AG09319 (cell line): Measurements from ENCODE around the gene SORCS1.

ENCODE experiments used
- DNase-seq: peaks from one replicate; pipeline ENCODE4 v3.0.0-alpha.2; 2010; ENCODE audit warnings: low read depth; ENCODE audit errors: extremely low read depth
- TF ChIP-seq, protein P1 (sequence below): IDR thresholded peaks from 2 replicates; pipeline ENCODE4 v1.5.1; 2011; ENCODE audit warnings: low read depth, mild to moderate bottlenecking, inconsistent platforms, low read length, moderate library complexity

SORCS1 gene

DNA sequence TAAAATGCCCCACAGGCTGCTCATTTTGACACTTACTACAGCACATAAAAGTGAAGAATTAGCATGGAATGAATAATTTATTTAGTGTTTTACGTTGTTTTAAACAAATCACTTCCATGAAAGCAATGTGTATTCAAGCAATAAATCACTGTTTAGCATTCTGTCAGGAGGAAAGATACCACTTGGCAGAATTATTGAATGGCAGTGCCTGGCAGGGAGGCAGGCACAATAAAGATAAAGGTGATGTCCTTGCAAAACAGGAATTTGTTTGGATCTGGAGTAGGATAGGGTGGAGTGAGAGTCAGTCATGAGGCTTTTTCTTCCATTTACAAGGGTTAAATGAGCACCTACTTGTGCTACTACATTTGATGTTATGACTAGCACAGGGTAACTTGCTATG lies 190.8 kb downstream of the SORCS1 start:
- TF ChIP-seq, protein P1, sequence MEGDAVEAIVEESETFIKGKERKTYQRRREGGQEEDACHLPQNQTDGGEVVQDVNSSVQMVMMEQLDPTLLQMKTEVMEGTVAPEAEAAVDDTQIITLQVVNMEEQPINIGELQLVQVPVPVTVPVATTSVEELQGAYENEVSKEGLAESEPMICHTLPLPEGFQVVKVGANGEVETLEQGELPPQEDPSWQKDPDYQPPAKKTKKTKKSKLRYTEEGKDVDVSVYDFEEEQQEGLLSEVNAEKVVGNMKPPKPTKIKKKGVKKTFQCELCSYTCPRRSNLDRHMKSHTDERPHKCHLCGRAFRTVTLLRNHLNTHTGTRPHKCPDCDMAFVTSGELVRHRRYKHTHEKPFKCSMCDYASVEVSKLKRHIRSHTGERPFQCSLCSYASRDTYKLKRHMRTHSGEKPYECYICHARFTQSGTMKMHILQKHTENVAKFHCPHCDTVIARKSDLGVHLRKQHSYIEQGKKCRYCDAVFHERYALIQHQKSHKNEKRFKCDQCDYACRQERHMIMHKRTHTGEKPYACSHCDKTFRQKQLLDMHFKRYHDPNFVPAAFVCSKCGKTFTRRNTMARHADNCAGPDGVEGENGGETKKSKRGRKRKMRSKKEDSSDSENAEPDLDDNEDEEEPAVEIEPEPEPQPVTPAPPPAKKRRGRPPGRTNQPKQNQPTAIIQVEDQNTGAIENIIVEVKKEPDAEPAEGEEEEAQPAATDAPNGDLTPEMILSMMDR: no peak
- DNase-seq: no peak

DNA sequence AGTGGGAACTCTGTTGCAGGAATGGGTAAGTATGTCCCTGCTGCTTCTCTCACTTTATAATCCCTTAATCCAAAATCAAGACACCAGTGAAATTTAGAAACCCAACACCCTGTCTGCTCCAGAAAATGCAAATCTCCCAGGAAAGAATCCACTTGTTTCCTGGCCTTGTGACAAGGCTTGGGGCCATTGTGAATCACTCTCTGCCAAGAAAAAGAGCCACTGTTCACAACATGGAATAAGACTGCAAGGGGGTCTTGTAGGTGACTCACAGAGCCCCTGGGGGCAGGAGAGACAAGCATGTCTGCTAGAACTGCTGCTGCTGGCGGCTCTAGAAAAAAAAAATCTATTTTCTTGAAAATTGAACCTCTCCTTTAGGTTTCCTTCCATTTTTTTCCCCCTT lies 191.2 kb downstream of the SORCS1 start:
- TF ChIP-seq, protein P1: no peak
- no peak for DNase-seq

- DNase-seq: no peak
- TF ChIP-seq, protein P1: no peak
These were observed 192.1 kb downstream of the SORCS1 start for GRCh38 chr10:106972381-106972780.

GRCh38 chr10:106971411-106971831 lies 193.1 kb downstream of the SORCS1 start:
- no peak for DNase-seq
- TF ChIP-seq, protein P1: no peak

DNA sequence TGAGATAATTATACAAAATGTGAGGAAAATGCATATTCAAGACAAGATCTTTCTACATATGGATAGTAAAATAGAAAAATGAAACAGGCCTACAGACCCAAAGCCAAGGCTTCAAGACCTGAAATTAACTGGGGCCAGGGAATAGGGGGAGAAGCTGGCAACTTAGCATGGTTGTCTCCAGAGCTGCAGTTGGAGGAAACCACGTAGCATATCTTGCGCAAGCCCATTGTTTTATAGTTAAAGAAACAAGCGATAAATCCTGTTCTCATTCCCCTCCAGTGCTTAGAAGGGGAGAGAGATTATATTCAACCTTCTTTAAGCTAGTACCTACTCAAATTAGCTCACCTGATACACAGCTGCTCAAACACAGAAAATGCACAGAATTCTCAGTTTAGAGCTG lies 197.1 kb downstream of the SORCS1 start:
- no peak for DNase-seq
- TF ChIP-seq, protein P1: no peak

GRCh38 chr10:106960812-106961211 lies 203.7 kb downstream of the SORCS1 start:
- no peak for DNase-seq
- TF ChIP-seq, protein P1: no peak

DNA sequence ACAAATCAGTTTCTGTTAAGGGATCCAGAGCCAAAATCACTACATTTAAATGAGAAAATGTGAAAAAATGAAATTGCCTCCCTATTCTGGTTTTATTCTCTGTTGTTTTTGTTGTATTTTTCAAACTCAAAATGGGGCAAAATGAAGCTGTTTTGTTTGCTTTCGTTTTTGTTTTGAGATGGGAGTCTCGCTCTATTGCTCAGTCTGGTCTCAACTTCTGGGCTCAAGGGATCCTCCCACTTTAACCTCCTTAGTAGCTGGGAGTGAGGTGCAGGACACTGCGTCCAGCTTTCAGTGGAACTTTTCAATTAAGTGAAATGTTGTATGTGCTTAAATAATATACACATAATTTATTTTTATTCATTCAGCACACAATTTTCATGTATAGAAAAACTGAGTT lies 205.0 kb downstream of the SORCS1 start:
- DNase-seq: no peak
- TF ChIP-seq, protein P1: no peak
